Right atrium auricular region (tissue), 2 donors: ENCODE results near the gene MYH3. TPM values are rescaled to one million over a fixed set of nuclear protein-coding genes. Genes with fewer than 3 reads are reported as not detected.

Source experiments
- DNase-seq: peaks from one replicate; pipeline ENCODE4 v3.0.0-alpha.2; 2019; ENCODE audit warnings: low spot score
- H3K27ac ChIP-seq, 2 donors: fragments of 200-600 bp; sonication (generic); 1 replicate in 1 of 2; 2 replicates in 1 of 2; pipeline ENCODE4 v1.5.1; 2016 to 2019
- H3K27me3 ChIP-seq, 2 donors: fragments of 200-600 bp; sonication (generic); one replicate each; pipeline versions ENCODE4 v1.5.1 to v1.6.0; 2017 to 2019
- H3K36me3 ChIP-seq: fragments of 200-600 bp; sonication (generic); one replicate; pipeline ENCODE4 v1.5.1; 2016
- H3K4me1 ChIP-seq, 2 donors: fragments of 200-600 bp; sonication (generic); one replicate each; pipeline versions ENCODE4 v1.5.1 to v1.6.0; 2017 to 2019
- H3K4me3 ChIP-seq, 2 donors: fragments of 200-600 bp; sonication (generic); 1 replicate in 1 of 2; 2 replicates in 1 of 2; pipeline ENCODE4 v1.5.1; 2017 to 2019; ENCODE audit warnings: mild to moderate bottlenecking in 1 of 2, moderate library complexity in 1 of 2
- H3K9me3 ChIP-seq, 2 donors: fragments of 200-600 bp; sonication (generic); one replicate each; pipeline ENCODE4 v1.5.1; 2019
- total RNA-seq, 2 donors: library from RNA; depleted of rRNA; stranded (reverse); fragments of >200 nt; gene quantifications; one replicate each; pipeline ENCODE4 v1.1.0, GENCODE V29; 2016
- TF ChIP-seq, protein P1 (sequence below), 2 donors: fragments of 200-600 bp; sonication (generic); IDR thresholded peaks; one replicate each; pipeline ENCODE4 v1.5.1; 2019; ENCODE audit warnings: antibody characterized with exemption in 2 of 2

Gene MYH3
- total RNA-seq, 2 donors from 2014 or later = 0.22 to 0.43 TPM

DNA sequence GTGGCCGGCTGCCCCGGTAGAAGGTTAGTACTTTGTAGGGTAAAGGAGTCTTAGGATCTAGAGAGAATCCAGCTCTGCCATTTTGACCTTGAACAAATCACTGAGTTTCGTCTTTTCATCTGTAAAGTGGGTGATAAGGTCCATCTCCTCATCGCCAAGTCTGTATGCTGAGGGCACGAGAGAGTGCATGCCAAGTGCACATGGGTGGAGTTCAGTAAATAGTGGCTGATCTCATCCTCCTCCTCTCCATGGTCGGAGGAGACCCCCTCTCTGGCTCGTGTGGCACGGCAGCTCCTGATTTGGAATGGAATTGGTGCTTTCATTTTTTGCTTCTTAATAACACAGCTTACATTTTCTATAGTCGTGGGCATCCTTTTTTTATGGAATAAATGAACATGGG is 30.7 kb downstream of the MYH3 start:
- TF ChIP-seq, protein P1, sequence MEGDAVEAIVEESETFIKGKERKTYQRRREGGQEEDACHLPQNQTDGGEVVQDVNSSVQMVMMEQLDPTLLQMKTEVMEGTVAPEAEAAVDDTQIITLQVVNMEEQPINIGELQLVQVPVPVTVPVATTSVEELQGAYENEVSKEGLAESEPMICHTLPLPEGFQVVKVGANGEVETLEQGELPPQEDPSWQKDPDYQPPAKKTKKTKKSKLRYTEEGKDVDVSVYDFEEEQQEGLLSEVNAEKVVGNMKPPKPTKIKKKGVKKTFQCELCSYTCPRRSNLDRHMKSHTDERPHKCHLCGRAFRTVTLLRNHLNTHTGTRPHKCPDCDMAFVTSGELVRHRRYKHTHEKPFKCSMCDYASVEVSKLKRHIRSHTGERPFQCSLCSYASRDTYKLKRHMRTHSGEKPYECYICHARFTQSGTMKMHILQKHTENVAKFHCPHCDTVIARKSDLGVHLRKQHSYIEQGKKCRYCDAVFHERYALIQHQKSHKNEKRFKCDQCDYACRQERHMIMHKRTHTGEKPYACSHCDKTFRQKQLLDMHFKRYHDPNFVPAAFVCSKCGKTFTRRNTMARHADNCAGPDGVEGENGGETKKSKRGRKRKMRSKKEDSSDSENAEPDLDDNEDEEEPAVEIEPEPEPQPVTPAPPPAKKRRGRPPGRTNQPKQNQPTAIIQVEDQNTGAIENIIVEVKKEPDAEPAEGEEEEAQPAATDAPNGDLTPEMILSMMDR (IDR thresholded peaks at IDR 0.05) = no peak
- Histone ChIP-seq H3K4me1 (no peaks in the 10 kb centered on the region), H3K27ac (no peak overlapping the region), H3K9me3 (no peaks in the 10 kb centered on the region), H3K27me3 (no peaks in the 10 kb centered on the region), H3K36me3 (no peaks in the 10 kb centered on the region), H3K4me3 (no peak overlapping the region)
- DNase-seq = no peak

DNA sequence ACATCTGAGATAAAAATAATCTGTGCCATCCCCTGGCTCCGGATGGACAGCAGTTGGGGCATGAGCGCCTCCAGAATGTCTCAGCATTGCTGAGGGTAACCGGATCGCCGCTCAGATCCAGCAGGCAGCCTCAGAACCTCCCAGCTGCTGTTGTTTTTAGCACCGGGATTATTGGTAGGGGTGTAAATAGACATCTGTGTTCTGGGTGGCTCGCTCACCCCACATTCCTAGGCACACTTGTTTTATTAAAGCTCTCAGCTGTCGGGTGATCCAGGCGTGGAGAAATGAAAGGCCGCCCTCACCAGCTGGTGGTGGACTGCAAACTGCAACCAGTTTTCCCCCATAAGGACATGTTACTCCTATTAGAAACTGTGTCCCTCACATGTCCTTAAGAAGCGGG is 32.1 kb downstream of the MYH3 start:
- no peaks in the 10 kb centered on the region for H3K4me1 ChIP-seq

DNA sequence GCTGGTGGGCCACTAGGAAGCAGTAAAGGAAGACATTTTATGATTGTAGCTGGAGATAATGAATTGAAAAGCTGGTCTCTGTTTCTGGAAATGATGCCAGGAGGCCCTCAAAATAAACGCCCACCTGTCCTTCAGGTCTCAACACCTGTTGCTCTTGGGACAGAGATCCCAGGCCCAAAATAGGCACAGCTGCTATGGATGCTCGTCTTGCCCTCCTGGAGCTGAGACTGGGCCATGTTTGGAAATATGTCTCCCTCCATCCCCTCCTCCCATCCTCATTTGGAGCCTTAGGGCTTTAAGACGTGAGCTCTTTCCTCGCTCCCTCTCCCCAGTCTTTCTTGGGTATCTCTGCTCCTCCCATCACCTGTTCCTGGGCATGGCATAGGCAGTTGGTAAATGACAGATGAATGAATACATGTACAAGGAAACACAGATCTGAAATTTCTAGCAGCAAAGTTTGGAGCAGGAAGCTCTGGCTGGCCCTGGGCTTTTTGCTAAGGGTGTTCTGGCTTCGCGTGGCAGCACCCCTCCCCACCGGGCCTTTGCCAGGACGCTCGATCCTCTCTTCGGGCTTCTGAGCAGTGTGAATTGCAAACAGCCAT is 33.3 kb downstream of the MYH3 start:
- Histone ChIP-seq H3K36me3 (no peaks in the 10 kb centered on the region), H3K4me3 (no peak overlapping the region), H3K27ac (no peak overlapping the region), H3K4me1 (no peaks in the 10 kb centered on the region), H3K9me3 (no peaks in the 10 kb centered on the region), H3K27me3 (no peaks in the 10 kb centered on the region)
- TF ChIP-seq, protein P1 (IDR thresholded peaks at IDR 0.05) = no peak
- DNase-seq = no peak

More for the DNA sequence above, 32.1 kb downstream of the MYH3 start:
- Histone ChIP-seq H3K27ac (no peak overlapping the region), H3K9me3 (no peaks in the 10 kb centered on the region), H3K36me3 (no peaks in the 10 kb centered on the region), H3K27me3 (no peaks in the 10 kb centered on the region), H3K4me3 (no peak overlapping the region)
- no peak for DNase-seq
- TF ChIP-seq, protein P1 (IDR thresholded peaks at IDR 0.05) = no peak

DNA sequence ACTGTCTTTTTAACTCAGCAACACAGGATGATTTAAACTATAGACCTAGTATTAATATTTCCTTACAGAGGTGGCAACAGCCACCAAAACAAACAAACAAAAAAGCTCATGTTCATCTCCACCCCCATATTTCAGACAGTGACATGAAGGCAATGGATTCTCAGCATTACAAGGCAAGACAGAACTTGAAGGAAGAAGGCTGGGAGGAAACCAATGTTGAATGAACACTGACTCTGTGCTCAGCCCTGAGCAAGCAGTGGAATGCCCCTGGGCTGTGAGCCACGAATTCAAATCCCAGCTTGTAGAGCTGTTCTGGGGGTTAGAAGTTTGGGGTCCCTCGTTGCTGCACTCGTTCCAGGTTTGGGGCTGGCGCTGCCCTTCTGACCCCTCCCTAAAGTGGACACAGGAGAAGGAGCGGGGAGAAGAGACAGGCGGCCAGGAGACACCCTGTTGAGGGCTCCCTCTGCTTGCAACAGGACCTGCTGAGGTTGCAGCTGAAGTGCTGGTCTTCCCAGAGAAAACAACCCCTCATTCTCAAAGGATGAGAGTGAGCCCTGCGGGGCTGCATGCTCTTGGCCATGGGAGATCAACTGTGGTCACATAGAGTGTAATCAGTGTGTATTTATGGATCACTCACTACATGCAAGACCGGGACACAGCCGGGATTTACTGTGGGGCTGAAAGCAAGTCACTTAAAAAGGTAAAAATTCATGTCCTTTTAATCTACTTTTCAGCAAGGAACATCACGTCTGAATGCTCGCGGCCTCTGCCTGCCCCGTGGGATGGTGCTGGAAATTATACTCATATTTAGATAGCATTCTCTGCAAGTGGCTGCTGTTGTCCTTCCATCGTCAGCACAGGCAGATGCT is 34.3 kb downstream of the MYH3 start:
- no peaks in the 10 kb centered on the region for H3K4me1 ChIP-seq
- TF ChIP-seq, protein P1 (IDR thresholded peaks at IDR 0.05) = no peak
- no peak overlapping the region for H3K27ac ChIP-seq
- no peaks in the 10 kb centered on the region for H3K36me3 ChIP-seq
- H3K27me3 ChIP-seq = no peaks in the 10 kb centered on the region
- H3K4me3 ChIP-seq = no peak overlapping the region
- H3K9me3 ChIP-seq = no peaks in the 10 kb centered on the region
- no peak for DNase-seq

DNA sequence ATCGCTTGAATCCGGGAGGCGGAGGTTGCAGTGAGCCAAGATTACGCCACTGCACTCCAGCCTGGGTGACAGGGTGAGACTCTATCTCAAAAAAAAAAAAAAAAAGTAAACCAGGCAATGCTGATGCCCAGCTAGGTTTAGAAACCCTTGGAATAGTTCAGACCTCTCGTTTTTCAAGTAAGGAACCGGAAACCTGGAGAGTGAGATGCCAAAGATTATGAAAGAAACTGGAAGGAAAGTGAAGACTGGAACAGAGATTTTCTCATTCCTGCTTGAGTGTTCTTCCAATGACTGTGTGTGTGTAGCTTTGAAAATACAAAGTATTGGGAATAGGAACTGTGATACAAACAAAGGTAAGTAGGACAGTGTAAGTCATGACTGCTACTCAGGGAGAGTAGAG is 35.7 kb downstream of the MYH3 start:
- H3K4me3 ChIP-seq = no peak overlapping the region

More for the DNA sequence above, 35.7 kb downstream of the MYH3 start:
- TF ChIP-seq, protein P1 (IDR thresholded peaks at IDR 0.05) = no peak
- Histone ChIP-seq H3K27me3 (no peaks in the 10 kb centered on the region), H3K36me3 (no peaks in the 10 kb centered on the region), H3K4me1 (no peaks in the 10 kb centered on the region), H3K27ac (no peak overlapping the region), H3K9me3 (no peaks in the 10 kb centered on the region)
- no peak for DNase-seq
